ENCODE data around the gene MAP2K6. TPM values are rescaled to one million over a fixed set of nuclear protein-coding genes. Genes with fewer than 3 reads are reported as not detected.

Gene MAP2K6
- total and polyA plus RNA-seq, 9 donors = 12.6 to 22.8 (median 16.8) TPM

DNA sequence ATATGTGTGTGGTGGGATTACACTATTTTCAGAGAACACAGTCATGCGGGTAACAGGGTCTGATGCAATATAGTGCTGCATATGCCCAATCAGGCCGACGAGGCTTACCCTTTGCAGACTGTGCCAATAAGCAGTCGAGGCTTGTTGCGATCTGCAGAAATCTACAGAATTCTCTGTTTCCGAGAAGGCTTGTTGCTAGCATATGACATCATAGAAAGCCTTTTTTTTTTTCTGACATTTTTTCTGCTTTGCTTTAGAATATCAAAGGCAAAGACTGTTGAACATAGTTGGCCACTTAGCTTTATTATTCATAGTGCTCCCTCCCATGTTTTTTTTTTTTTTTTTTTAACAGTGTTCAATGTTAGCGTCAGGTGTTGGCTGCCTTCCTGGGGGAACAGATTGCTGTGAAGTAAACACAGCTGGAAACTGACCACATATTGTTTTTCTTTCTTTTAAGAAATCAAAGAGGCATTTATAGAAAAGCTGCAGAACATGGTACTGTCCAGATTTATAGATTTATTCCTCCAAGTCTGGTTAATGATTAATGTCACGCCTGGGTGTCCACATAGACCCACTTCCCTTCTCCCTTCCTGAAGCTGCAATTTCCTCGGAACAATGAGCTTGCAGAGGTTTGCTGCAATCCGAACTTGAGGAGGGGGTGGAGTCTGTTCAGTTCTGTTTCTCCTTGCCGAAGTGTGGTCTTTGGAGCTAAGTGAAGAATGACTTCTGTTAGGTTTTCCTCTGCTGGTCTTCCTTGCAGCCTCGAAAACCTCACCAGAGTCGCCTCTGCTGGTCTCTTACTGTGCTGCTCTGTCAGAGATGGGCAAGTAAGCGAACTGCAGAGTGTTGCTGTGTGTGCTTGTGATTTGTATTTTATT, 87.3 kb downstream of the MAP2K6 start:
- WGBS (ENCODE audit: insufficient coverage) = 8% methylated on average over 7 of the region's 14 CpGs
- Histone ChIP-seq H3K9me3 (replicated peaks; ENCODE audit: control insufficient read depth, low read depth, low read length) (no peaks in the 10 kb centered on the region), H3K27ac (ENCODE audit: low read length) (peak overlapping the region; percentile 89), H3K36me3 (ENCODE audit: control insufficient read depth, insufficient read depth, low read length) (peaks cover 7% of the 10 kb centered on the region), H3K4me1 (ENCODE audit: control insufficient read depth, insufficient read depth, low read length) (peaks cover 21% of the 10 kb centered on the region), H3K4me3 (ENCODE audit: low read length) (peak overlapping the region; percentile 27), H3K27me3 (ENCODE audit: control insufficient read depth, insufficient read depth, low read length) (no peaks in the 10 kb centered on the region)
- peak; percentile 90 for DNase-seq

DNA sequence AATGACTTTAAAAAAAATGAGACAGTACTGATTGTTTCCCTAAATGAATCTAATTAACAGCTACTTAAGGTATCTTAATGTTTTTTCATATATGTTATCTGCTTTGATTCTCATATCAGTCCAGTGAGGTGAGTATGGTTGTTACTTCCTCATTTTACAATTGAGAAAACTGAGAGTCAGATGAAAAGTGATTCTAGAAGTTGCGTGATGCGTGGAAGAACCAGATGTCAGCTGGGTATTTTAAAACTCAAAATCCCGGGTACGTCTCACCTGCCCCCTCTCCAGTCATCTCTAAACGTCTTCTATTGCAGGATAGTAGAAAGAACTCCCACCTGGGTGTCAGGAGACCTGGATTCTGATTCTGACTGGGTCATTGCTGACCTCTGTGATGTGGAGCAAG, 89.2 kb downstream of the MAP2K6 start:
- peaks cover 9% of the 10 kb centered on the region for H3K36me3 ChIP-seq (ENCODE audit: control insufficient read depth, insufficient read depth, low read length)
- peaks cover 21% of the 10 kb centered on the region for H3K4me1 ChIP-seq (ENCODE audit: control insufficient read depth, insufficient read depth, low read length)
- H3K9me3 ChIP-seq (replicated peaks; ENCODE audit: control insufficient read depth, low read depth, low read length) = no peaks in the 10 kb centered on the region
- H3K27ac ChIP-seq (ENCODE audit: low read length) = no peak overlapping the region
- no peaks in the 10 kb centered on the region for H3K27me3 ChIP-seq (ENCODE audit: control insufficient read depth, insufficient read depth, low read length)
- WGBS (ENCODE audit: insufficient coverage) = no CpG with 5 or more reads among the region's 5 CpGs
- DNase-seq = no peak
- H3K4me3 ChIP-seq (ENCODE audit: low read length) = no peak overlapping the region

DNA sequence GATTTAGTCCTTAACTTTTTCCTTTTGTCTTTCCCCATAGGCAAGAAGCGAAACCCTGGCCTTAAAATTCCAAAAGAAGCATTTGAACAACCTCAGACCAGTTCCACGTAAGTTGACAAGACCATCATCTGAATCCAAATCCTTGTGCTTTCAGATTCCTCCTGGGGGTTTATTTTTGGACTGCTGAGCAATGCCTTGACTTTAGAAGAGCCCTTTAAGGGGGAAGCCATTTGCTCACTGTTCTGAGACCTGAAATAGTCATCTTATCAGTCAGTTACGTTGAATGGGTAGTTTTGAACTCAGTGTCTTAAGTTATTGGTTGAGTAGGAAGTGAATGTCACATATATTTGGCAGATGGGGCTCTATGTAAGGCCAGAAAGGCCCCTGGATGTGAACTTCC, 91.2 kb downstream of the MAP2K6 start:
- peaks cover 17% of the 10 kb centered on the region for H3K4me1 ChIP-seq (ENCODE audit: control insufficient read depth, insufficient read depth, low read length)
- no peak overlapping the region for H3K27ac ChIP-seq (ENCODE audit: low read length)
- 75% methylated on average over 2 of the region's 3 CpGs for WGBS (ENCODE audit: insufficient coverage)
- H3K9me3 ChIP-seq (replicated peaks; ENCODE audit: control insufficient read depth, low read depth, low read length) = peaks cover 6% of the 10 kb centered on the region
- H3K36me3 ChIP-seq (ENCODE audit: control insufficient read depth, insufficient read depth, low read length) = peaks cover 9% of the 10 kb centered on the region
- no peak overlapping the region for H3K4me3 ChIP-seq (ENCODE audit: low read length)
- no peaks in the 10 kb centered on the region for H3K27me3 ChIP-seq (ENCODE audit: control insufficient read depth, insufficient read depth, low read length)
- DNase-seq = no peak

DNA sequence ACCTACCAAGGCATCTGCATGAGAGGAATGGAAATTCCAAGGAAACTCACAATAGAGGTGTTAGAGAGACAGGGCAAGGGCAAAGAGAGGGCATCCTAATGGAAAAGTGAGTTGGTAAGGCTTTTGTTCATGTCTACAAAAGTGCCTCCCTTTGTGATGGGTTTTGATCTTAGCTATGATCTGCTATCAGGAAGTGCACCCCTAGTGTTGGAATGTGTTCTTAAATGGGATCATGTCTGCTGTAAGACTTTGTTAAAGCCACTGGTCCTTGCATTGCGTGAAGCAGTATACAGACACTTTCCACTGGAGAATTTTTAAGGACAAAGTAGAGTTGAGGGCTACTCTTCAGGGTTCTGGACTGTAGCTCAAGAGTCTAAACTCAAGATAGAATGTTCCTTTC, 92.0 kb downstream of the MAP2K6 start:
- no peak overlapping the region for H3K27ac ChIP-seq (ENCODE audit: low read length)
- H3K36me3 ChIP-seq (ENCODE audit: control insufficient read depth, insufficient read depth, low read length) = peaks cover 9% of the 10 kb centered on the region
- H3K4me1 ChIP-seq (ENCODE audit: control insufficient read depth, insufficient read depth, low read length) = peaks cover 10% of the 10 kb centered on the region
- DNase-seq = no peak
- 100% methylated on average over 1 of the region's 1 CpG for WGBS (ENCODE audit: insufficient coverage)
- no peak overlapping the region for H3K4me3 ChIP-seq (ENCODE audit: low read length)
- no peaks in the 10 kb centered on the region for H3K27me3 ChIP-seq (ENCODE audit: control insufficient read depth, insufficient read depth, low read length)
- peaks cover 6% of the 10 kb centered on the region for H3K9me3 ChIP-seq (replicated peaks; ENCODE audit: control insufficient read depth, low read depth, low read length)

DNA sequence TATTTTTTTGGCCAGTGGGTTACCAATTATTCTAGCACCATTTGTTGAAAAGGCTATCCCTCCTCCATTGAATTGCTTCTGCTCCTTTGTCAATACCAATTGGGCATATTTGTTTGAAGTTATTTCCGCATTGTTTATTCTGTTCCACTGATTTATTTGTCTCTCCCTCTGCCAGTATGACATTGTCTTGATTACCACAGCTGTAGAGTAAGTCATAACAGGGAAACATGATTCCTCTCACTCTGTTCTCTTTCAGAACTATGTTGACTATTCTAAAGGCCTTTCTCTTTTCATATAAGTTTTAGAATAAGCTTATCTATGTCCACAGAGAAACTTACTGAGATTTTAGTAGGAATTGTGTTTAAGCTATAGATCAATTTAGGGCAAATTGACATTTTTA, 94.3 kb downstream of the MAP2K6 start:
- no peak overlapping the region for H3K4me3 ChIP-seq (ENCODE audit: low read length)
- H3K4me1 ChIP-seq (ENCODE audit: control insufficient read depth, insufficient read depth, low read length) = peaks cover 2% of the 10 kb centered on the region
- no peak for DNase-seq
- peaks cover 6% of the 10 kb centered on the region for H3K9me3 ChIP-seq (replicated peaks; ENCODE audit: control insufficient read depth, low read depth, low read length)
- no peak overlapping the region for H3K27ac ChIP-seq (ENCODE audit: low read length)
- H3K36me3 ChIP-seq (ENCODE audit: control insufficient read depth, insufficient read depth, low read length) = peaks cover 9% of the 10 kb centered on the region
- no CpG with 5 or more reads among the region's 1 CpG for WGBS (ENCODE audit: insufficient coverage)
- no peaks in the 10 kb centered on the region for H3K27me3 ChIP-seq (ENCODE audit: control insufficient read depth, insufficient read depth, low read length)

DNA sequence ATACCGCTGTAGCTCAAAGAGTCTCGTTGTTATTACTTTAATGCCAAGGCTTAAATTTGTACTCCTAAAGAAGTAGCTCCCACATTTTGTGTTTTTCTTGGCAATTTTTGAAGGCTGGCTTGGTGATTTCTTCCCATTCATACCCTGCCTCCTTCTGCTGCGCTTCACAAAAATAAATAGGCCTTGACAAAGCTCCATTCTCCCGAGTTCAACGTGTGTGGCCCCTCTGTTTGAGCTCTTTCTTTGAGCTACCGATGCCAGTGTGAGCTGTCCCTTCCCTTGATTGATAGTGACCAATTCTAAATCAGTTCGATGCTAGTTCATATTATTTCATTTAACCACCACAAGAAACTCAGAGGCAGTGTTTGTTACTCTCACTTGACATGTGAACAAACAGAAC, 96.8 kb downstream of the MAP2K6 start:
- H3K4me1 ChIP-seq (ENCODE audit: control insufficient read depth, insufficient read depth, low read length) = no peaks in the 10 kb centered on the region
- H3K27ac ChIP-seq (ENCODE audit: low read length) = no peak overlapping the region
- 97% methylated on average over 5 of the region's 7 CpGs for WGBS (ENCODE audit: insufficient coverage)

DNA sequence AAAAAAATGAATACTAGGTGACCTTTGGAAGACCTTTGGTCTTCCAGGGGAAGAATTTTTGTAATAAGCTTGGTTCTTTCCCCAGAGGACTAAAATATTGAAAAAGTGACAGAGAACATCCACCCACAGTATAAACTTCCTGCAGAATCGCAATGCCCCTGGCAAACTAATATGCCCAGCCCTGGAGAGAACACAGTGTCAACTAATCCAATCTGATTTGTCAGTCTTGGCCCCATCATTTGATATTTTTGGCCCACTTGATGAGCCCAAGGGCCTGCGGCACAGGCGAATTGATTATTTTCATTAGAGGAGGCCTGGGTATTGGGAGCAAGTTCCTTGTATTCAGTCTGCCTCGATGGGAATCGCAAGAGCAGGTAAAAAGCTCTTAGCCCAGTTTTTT, 98.4 kb downstream of the MAP2K6 start:
- Histone ChIP-seq H3K27ac (ENCODE audit: low read length) (no peak overlapping the region), H3K9me3 (replicated peaks; ENCODE audit: control insufficient read depth, low read depth, low read length) (peaks cover 6% of the 10 kb centered on the region), H3K4me1 (ENCODE audit: control insufficient read depth, insufficient read depth, low read length) (no peaks in the 10 kb centered on the region), H3K36me3 (ENCODE audit: control insufficient read depth, insufficient read depth, low read length) (peaks cover 4% of the 10 kb centered on the region), H3K27me3 (ENCODE audit: control insufficient read depth, insufficient read depth, low read length) (no peaks in the 10 kb centered on the region), H3K4me3 (ENCODE audit: low read length) (no peak overlapping the region)
- no peak for DNase-seq
- WGBS (ENCODE audit: insufficient coverage) = 67% methylated on average over 1 of the region's 5 CpGs

More for the DNA sequence above, 96.8 kb downstream of the MAP2K6 start:
- H3K27me3 ChIP-seq (ENCODE audit: control insufficient read depth, insufficient read depth, low read length) = no peaks in the 10 kb centered on the region
- peaks cover 6% of the 10 kb centered on the region for H3K9me3 ChIP-seq (replicated peaks; ENCODE audit: control insufficient read depth, low read depth, low read length)
- H3K4me3 ChIP-seq (ENCODE audit: low read length) = no peak overlapping the region
- H3K36me3 ChIP-seq (ENCODE audit: control insufficient read depth, insufficient read depth, low read length) = peaks cover 2% of the 10 kb centered on the region
- no peak for DNase-seq

DNA sequence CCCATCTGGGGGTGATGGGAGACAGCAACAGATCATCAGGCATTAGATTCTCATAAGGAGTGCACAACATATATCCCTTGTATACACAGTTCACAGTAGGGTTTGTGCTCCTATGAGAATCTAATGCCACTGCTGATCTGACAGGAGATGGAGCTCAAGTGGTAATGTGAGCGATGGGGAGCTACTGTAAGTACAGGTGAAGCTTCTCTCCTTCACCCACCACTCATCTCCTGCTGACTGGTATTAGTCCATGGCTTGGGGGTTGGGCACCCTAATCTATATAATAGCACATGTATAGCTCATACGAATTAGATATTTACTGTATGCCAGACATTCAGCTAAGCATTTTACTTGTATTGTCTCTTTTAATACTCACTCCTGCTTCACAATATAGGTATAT, 101.7 kb downstream of the MAP2K6 start:
- Histone ChIP-seq H3K27ac (ENCODE audit: low read length) (no peak overlapping the region), H3K9me3 (replicated peaks; ENCODE audit: control insufficient read depth, low read depth, low read length) (no peaks in the 10 kb centered on the region), H3K4me1 (ENCODE audit: control insufficient read depth, insufficient read depth, low read length) (no peaks in the 10 kb centered on the region), H3K36me3 (ENCODE audit: control insufficient read depth, insufficient read depth, low read length) (peaks cover 8% of the 10 kb centered on the region), H3K4me3 (ENCODE audit: low read length) (no peak overlapping the region), H3K27me3 (ENCODE audit: control insufficient read depth, insufficient read depth, low read length) (no peaks in the 10 kb centered on the region)
- WGBS (ENCODE audit: insufficient coverage) = no CpG with 5 or more reads among the region's 2 CpGs
- no peak for DNase-seq

DNA sequence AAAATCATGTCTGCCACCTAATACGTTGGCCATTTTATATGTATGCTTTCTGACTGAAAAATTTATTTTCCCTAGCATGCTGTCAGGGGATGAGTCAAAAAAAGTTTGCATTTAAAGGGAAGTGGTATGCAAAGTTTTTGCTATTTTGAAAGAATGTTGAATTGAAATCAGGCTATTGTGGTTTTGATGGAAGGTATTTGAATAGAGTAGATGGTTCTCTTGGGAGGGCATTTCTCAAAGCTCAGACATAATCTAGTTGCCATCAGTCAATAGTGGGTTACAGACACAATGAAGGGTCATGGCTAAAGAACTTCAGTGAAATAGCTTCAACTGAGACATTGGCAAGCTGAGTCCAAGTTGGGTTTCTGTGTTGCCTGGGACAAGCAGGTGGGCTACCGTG, 102.4 kb downstream of the MAP2K6 start:
- Histone ChIP-seq H3K27me3 (ENCODE audit: control insufficient read depth, insufficient read depth, low read length) (no peaks in the 10 kb centered on the region), H3K4me1 (ENCODE audit: control insufficient read depth, insufficient read depth, low read length) (no peaks in the 10 kb centered on the region), H3K27ac (ENCODE audit: low read length) (no peak overlapping the region), H3K36me3 (ENCODE audit: control insufficient read depth, insufficient read depth, low read length) (peaks cover 8% of the 10 kb centered on the region), H3K4me3 (ENCODE audit: low read length) (no peak overlapping the region), H3K9me3 (replicated peaks; ENCODE audit: control insufficient read depth, low read depth, low read length) (no peaks in the 10 kb centered on the region)
- WGBS (ENCODE audit: insufficient coverage) = 100% methylated on average over 1 of the region's 2 CpGs
- DNase-seq = no peak

DNA sequence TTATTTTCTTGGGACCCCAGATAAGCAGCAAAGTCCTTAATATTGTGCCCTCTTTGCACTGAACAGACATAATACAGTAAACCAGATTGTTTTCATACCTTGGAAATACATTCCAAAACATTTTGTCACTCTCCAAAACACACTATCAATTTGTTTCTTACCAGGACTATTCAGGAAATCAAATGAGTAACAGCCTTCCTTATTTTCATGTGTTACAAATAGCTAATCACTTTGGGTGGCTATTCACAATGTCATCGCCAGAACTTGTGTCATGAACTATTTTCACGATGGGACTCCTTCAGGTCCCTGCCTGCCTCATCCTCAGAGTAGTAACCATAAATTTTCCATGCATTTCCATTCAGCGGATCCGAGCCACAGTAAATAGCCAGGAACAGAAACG, 104.5 kb downstream of the MAP2K6 start:
- DNase-seq = no peak
- Histone ChIP-seq H3K4me3 (ENCODE audit: low read length) (no peak overlapping the region), H3K27ac (ENCODE audit: low read length) (no peak overlapping the region), H3K27me3 (ENCODE audit: control insufficient read depth, insufficient read depth, low read length) (no peaks in the 10 kb centered on the region), H3K36me3 (ENCODE audit: control insufficient read depth, insufficient read depth, low read length) (peaks cover 10% of the 10 kb centered on the region), H3K9me3 (replicated peaks; ENCODE audit: control insufficient read depth, low read depth, low read length) (no peaks in the 10 kb centered on the region), H3K4me1 (ENCODE audit: control insufficient read depth, insufficient read depth, low read length) (no peaks in the 10 kb centered on the region)
- WGBS (ENCODE audit: insufficient coverage) = 100% methylated on average over 4 of the region's 5 CpGs

Measured in muscle of leg (tissue), 11 donors.